Fibroblast of pulmonary artery (primary cell): Measurements from ENCODE around the gene CRABP2.

Experiments
- DNase-seq: peaks from one replicate; pipeline ENCODE4 v3.0.0-alpha.2; 2010; ENCODE audit warnings: low read depth
- H3K4me3 ChIP-seq: replicated peaks from 2 replicates; pipeline ENCODE4 v1.5.1; 2011; ENCODE audit warnings: low read depth, mild to moderate bottlenecking, control low read depth, low read length, moderate library complexity
- CTCF ChIP-seq: IDR thresholded peaks from 2 replicates; pipeline ENCODE4 v1.5.1; 2011; ENCODE audit warnings: mild to moderate bottlenecking, control low read depth, low read length, inconsistent platforms; ENCODE audit errors: missing control alignments

The CRABP2 gene

GRCh38 chr1:156694690-156694962 lies 10.8 kb downstream of the CRABP2 start:
- no peak for DNase-seq
- H3K4me3 ChIP-seq, result no peak overlapping the region
- no peak for TF ChIP-seq CTCF

- DNase-seq, result no peak
- H3K4me3 ChIP-seq, result no peak overlapping the region
- no peak for TF ChIP-seq CTCF
Observed at GRCh38 chr1:156693848-156694689, 11.3 kb downstream of the CRABP2 start.

DNA sequence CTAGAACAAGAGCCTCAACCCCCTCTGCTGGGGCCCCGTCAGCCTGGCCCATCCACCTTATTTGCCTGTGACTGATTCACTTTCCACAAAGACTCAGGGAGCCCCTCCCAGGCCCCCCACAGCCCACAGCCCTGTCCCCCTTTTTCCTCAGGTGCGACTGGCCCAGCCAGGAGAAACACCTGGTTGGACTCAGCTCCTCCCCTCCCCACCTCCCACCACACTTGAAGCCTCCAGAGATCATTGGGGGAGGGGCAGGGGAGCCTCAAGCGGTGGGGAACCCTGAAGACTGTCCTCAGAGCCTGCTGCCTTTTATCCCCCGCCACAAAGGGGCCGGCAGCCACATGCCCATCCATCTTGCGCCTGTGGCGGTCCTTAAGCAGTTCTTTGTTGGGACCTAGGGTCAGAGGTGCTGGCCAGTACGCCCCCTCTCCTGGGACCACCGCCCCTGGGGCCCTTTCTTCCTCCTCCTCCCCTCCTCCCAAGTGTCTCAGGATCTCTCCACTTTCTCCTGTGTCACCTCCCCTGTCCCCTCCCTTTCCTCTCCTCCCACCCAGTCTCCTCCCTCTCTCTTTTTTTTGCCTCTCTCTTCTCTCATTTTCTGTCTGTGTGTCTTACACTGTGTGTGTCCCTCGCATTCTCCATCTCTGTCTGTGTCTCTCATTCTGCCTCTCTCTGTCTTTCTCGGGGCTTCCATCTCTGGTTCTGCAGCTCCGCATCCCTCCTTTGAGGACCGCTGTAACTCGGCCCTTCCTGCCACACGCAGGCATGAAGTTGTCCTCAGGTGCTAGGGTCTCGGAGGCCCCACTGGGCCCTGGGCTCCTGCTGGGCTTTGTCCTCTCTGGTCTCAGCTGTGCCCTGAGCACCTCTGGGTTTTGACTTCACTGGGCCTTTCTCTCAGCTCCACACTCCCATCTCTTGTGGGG lies 12.2 kb downstream of the CRABP2 start:
- H3K4me3 ChIP-seq, result no peak overlapping the region
- TF ChIP-seq CTCF, result no peak
- no peak for DNase-seq

- no peak for TF ChIP-seq CTCF
Observed at GRCh38 chr1:156692441-156692924, 12.9 kb downstream of the CRABP2 start.

GRCh38 chr1:156691665-156692440 lies 13.5 kb downstream of the CRABP2 start:
- H3K4me3 ChIP-seq, result no peak overlapping the region
- peak; percentile 25 for TF ChIP-seq CTCF
- DNase-seq, result no peak

More at GRCh38 chr1:156692441-156692924, 12.9 kb downstream of the CRABP2 start:
- DNase-seq, result no peak
- H3K4me3 ChIP-seq, result no peak overlapping the region

- TF ChIP-seq CTCF, result no peak
- DNase-seq, result no peak
- H3K4me3 ChIP-seq, result no peak overlapping the region
Observed at GRCh38 chr1:156691191-156691590, 14.2 kb downstream of the CRABP2 start.
